Karpas-422 (cell line): ENCODE measurements around the gene ASTN2. TPM values are rescaled to one million over a fixed set of nuclear protein-coding genes. Genes with fewer than 3 reads are reported as not detected.

Experiments used
- DNase-seq: peaks from one replicate; pipeline ENCODE4 v3.0.0-alpha.2; 2015
- H2AFZ ChIP-seq: fragments of 200-600 bp; sonication (generic); 2 replicates; pipeline ENCODE4 v1.6.1; 2014; ENCODE audit warnings: antibody characterized with exemption, low read length, mixed read lengths
- H3K27ac ChIP-seq: fragments of 200-600 bp; sonication (generic); 2 replicates; pipeline ENCODE4 v1.5.1; 2014; ENCODE audit warnings: mild to moderate bottlenecking, low read length, moderate library complexity
- H3K27me3 ChIP-seq: fragments of 200-600 bp; sonication (generic); 2 replicates; pipeline ENCODE4 v1.6.1; 2014; ENCODE audit warnings: low read length, mixed read lengths
- H3K36me3 ChIP-seq: fragments of 200-600 bp; sonication (generic); 2 replicates; pipeline ENCODE4 v1.6.1; 2014; ENCODE audit warnings: low read length, mixed read lengths; ENCODE audit not compliant: insufficient read depth
- H3K4me1 ChIP-seq: fragments of 200-600 bp; sonication (generic); 2 replicates; pipeline ENCODE4 v1.6.1; 2014; ENCODE audit warnings: mild to moderate bottlenecking, low read length, mixed read lengths
- H3K4me2 ChIP-seq: fragments of 200-600 bp; sonication (generic); 2 replicates; pipeline ENCODE4 v1.6.1; 2014; ENCODE audit warnings: low read length, low read depth, mild to moderate bottlenecking; ENCODE audit not compliant: poor library complexity, severe bottlenecking
- H3K4me3 ChIP-seq: fragments of 200-600 bp; sonication (generic); 2 replicates; pipeline ENCODE4 v1.5.1; 2014; ENCODE audit warnings: mild to moderate bottlenecking, antibody characterized with exemption, low read length, mixed read lengths
- H3K79me2 ChIP-seq: fragments of 200-600 bp; sonication (generic); 2 replicates; pipeline ENCODE4 v1.6.1; 2014; ENCODE audit warnings: mild to moderate bottlenecking, low read length, mixed read lengths
- H3K9ac ChIP-seq: fragments of 200-600 bp; sonication (generic); 2 replicates; pipeline ENCODE4 v1.6.0; 2014; ENCODE audit warnings: low read length
- H3K9me2 ChIP-seq: fragments of 200-600 bp; sonication (generic), shearing (Covaris generic); replicated peaks from 2 replicates; pipeline ENCODE4 v1.6.0; 2014; ENCODE audit warnings: mild to moderate bottlenecking, low read length, moderate library complexity; ENCODE audit not compliant: insufficient read depth
- H3K9me3 ChIP-seq: fragments of 300-700, 200-600 bp; sonication (generic); 2 replicates; pipeline ENCODE4 v1.6.1; 2014; ENCODE audit warnings: low read length, mixed read lengths
- H4K20me1 ChIP-seq: fragments of 200-600 bp; sonication (generic); 2 replicates; pipeline ENCODE4 v1.6.1; 2014; ENCODE audit warnings: mild to moderate bottlenecking, antibody characterized with exemption, low read length, low read depth; ENCODE audit not compliant: insufficient read depth
- total RNA-seq: library from RNA; depleted of rRNA; stranded (reverse); fragments of >200 nt; shearing (Covaris generic); gene quantifications from 2 replicates; pipeline ENCODE4 v1.2.3, GENCODE V29; 2014; ENCODE audit warnings: low replicate concordance

Gene ASTN2
- total RNA-seq, 1 experiment from 2014 or later, result 5.3 TPM

DNA sequence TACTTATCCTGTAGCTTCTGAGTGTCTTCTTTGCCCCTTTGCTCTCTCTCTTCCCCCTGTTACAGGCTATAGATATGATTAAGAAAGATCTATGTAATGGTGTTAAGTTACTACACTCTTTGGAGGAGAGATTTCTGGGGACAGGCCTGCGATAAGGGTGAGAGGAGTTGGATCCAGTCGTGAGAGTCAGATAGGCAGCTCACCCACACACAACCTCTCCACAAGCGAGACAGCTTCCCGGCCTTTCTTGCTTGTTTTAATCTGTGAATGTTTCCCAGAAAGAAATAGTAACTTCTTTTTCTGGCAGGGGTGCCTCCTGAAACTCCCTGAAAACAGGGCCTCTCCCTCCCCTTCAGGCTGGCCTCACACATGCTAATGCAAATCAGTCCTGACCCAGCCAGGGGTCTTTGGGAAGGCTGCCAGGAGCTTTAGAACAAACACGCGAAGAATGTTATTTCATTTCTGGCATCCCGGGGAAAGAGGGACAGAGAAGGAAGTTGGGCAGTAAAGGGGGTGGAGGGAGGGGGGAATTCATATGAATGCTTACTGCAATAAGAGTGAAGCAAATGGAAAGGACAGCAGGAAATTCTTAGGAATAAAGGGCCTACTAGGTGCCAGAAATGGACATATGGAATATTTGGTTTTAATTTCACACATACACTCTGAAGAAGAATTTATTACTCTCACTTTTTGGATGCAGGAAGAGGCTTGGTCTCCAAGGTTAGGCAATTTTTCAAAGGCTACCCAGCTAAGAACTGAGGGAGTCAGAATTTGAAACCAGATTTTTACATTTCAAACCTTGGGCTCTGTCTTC, 943.6 kb downstream of the ASTN2 start:
- H3K9me3 ChIP-seq, result no peaks in the 10 kb centered on the region
- H3K36me3 ChIP-seq, result no peaks in the 10 kb centered on the region
- H3K4me1 ChIP-seq, result no peaks in the 10 kb centered on the region
- H3K27me3 ChIP-seq, result no peaks in the 10 kb centered on the region
- H3K4me3 ChIP-seq, result no peak overlapping the region
- no peak overlapping the region for H2AFZ ChIP-seq
- H4K20me1 ChIP-seq, result no peaks in the 10 kb centered on the region
- no peak overlapping the region for H3K27ac ChIP-seq
- H3K9me2 ChIP-seq, result no peaks in the 10 kb centered on the region
- DNase-seq, result no peak
- H3K79me2 ChIP-seq, result no peaks in the 10 kb centered on the region
- H3K9ac ChIP-seq, result no peak overlapping the region
- H3K4me2 ChIP-seq, result no peak overlapping the region

DNA sequence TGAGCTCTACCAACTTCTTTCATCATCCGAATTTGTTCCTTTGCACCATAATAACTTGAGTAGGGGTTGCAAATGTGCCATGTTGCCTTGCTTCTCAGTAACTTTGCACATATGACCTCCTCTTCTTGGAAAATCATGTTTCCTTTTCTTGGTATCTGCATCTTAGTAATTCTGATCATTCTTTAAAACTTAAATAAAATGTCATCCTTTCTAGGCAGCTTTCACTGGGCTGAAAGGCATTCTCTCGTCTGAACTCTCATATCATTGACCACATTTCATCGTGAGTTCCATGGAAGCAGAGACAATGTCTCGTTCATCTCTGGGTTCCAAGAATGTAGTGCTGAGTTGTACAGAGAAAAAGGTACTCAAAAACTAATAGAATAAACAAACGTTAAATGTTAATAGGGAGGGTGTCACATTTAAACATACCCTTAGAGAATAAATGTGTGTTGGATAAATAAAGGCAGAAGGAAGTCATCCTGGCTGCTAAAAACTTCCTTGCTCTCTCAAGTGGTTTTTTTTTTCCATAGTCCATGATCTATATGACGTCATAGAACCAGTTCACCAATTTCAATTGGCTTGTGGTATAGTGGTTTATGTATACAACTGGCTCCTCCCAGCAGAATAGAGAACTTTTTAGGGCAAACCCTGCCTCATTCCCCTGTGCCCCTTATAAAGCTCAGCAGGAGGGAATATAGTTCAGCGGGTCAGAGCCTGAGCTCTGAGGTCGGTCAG, 945.9 kb downstream of the ASTN2 start:
- no peak overlapping the region for H3K9ac ChIP-seq
- no peak for DNase-seq

DNA sequence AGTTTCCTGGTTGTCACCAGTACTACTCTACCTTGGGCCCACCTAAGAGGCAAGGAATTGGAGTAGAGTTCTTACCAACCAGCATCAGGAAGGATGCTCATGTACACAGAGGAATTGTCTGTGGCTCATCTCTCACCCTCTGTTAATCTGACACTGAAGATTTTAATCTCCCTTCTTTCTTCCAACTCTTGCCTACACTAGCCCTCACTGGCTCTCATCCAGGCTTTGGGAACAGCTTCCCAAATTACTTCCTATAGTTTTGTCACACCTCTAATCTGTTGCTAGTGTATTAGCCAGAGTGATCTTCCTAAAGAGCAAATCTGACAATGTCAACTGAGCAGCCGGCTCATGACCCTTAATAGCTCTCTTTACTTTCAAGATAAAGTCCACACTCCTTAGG, 946.5 kb downstream of the ASTN2 start:
- no peak for DNase-seq
- no peaks in the 10 kb centered on the region for H3K9me2 ChIP-seq
- H3K9ac ChIP-seq, result no peak overlapping the region
- no peak overlapping the region for H3K4me3 ChIP-seq
- H3K27ac ChIP-seq, result no peak overlapping the region
- H3K9me3 ChIP-seq, result no peaks in the 10 kb centered on the region
- H3K4me1 ChIP-seq, result no peaks in the 10 kb centered on the region
- H4K20me1 ChIP-seq, result no peaks in the 10 kb centered on the region
- no peak overlapping the region for H2AFZ ChIP-seq
- H3K27me3 ChIP-seq, result no peaks in the 10 kb centered on the region
- no peaks in the 10 kb centered on the region for H3K36me3 ChIP-seq
- H3K79me2 ChIP-seq, result no peaks in the 10 kb centered on the region
- no peak overlapping the region for H3K4me2 ChIP-seq

More for the DNA sequence above, 945.9 kb downstream of the ASTN2 start:
- no peaks in the 10 kb centered on the region for H3K36me3 ChIP-seq
- no peak overlapping the region for H3K27ac ChIP-seq
- H3K27me3 ChIP-seq, result no peaks in the 10 kb centered on the region
- H4K20me1 ChIP-seq, result no peaks in the 10 kb centered on the region
- H2AFZ ChIP-seq, result no peak overlapping the region
- H3K4me2 ChIP-seq, result no peak overlapping the region
- H3K4me3 ChIP-seq, result no peak overlapping the region
- no peaks in the 10 kb centered on the region for H3K79me2 ChIP-seq
- H3K9me3 ChIP-seq, result no peaks in the 10 kb centered on the region
- no peaks in the 10 kb centered on the region for H3K4me1 ChIP-seq
- H3K9me2 ChIP-seq, result no peaks in the 10 kb centered on the region

DNA sequence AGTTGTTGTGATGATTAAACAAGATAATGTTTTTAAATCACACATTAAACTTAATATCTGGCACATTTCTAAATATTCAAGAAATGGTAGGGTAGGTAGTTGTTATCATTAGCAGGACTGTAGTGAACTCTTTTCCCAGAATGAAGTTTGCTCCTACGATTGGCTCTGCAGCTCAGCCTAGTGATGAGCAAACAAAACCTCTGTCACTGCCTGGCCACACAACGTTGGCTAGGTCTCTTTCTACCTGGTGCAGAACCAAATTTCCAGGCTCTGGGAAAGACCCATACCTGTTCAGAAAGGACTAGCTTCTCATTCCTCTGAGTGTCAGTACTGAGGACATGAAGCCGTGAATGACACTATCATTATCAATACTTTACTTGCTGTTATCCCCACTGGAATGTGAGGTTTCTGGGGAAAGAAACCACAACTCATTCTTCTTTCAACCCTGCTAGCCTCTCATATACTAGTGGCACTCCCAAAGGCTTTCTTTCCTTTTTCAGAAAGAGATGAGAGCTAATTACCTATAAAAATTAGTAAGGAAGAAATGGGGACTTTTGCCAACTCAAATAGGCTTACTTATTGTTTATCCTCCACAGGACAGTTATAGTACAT, 947.0 kb downstream of the ASTN2 start:
- H3K4me1 ChIP-seq, result no peaks in the 10 kb centered on the region
- no peak for DNase-seq
- H3K27ac ChIP-seq, result no peak overlapping the region
- no peak overlapping the region for H2AFZ ChIP-seq
- no peaks in the 10 kb centered on the region for H3K79me2 ChIP-seq
- H3K4me3 ChIP-seq, result no peak overlapping the region
- no peak overlapping the region for H3K9ac ChIP-seq
- H3K4me2 ChIP-seq, result no peak overlapping the region
- no peaks in the 10 kb centered on the region for H3K9me2 ChIP-seq
- H4K20me1 ChIP-seq, result no peaks in the 10 kb centered on the region
- H3K36me3 ChIP-seq, result no peaks in the 10 kb centered on the region
- H3K27me3 ChIP-seq, result no peaks in the 10 kb centered on the region
- no peaks in the 10 kb centered on the region for H3K9me3 ChIP-seq

DNA sequence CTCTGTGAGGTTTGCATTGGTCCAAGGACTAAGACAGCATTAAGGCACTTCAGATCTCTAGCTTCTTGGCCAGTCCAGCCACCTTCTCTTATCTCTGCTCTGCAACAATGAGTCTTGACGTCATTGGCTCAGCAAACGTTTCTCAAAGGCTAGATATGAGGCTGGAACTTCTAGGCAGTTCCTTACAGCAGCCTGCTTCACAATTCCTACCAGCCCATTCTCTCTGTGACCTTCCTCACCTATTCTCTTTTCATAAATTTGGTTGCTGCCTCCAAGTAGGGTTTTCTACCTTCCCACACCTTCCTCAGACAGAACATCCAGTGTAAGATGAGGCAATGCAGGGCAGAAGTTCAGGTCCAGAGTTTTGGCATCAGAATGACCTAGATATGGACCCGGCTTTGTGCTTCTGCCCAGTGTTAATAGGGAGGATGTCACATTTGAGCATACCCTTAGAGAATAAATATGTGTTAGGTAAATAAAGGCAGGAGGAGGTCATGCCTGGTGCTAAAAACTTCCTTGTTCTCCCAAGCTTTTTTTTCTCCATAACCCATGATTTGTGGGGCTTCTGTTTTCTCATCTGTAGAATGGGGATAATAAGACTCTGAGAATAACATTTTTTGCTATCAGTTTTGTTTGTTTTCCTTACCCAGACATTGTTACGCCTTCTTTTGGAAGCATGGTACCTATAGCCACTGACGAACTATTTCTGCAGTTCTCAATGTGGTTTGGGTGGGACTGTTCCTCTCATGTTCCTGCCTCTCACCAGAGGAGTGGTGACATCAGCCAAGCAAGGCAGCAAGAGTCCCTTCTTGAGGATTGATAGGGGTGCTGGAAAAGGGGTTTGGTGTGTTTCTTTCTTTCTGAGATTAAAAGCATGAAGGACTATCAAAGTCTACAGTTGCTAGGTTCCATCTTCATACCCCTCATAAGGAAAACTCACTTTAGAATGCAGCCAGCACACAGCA, 948.3 kb downstream of the ASTN2 start:
- Histone ChIP-seq H3K36me3 (no peaks in the 10 kb centered on the region), H2AFZ (no peak overlapping the region), H4K20me1 (no peaks in the 10 kb centered on the region), H3K79me2 (no peaks in the 10 kb centered on the region), H3K9ac (no peak overlapping the region), H3K4me1 (no peaks in the 10 kb centered on the region), H3K4me3 (no peak overlapping the region), H3K4me2 (no peak overlapping the region), H3K27ac (no peak overlapping the region), H3K9me2 (no peaks in the 10 kb centered on the region), H3K27me3 (no peaks in the 10 kb centered on the region), H3K9me3 (no peaks in the 10 kb centered on the region)
- no peak for DNase-seq

DNA sequence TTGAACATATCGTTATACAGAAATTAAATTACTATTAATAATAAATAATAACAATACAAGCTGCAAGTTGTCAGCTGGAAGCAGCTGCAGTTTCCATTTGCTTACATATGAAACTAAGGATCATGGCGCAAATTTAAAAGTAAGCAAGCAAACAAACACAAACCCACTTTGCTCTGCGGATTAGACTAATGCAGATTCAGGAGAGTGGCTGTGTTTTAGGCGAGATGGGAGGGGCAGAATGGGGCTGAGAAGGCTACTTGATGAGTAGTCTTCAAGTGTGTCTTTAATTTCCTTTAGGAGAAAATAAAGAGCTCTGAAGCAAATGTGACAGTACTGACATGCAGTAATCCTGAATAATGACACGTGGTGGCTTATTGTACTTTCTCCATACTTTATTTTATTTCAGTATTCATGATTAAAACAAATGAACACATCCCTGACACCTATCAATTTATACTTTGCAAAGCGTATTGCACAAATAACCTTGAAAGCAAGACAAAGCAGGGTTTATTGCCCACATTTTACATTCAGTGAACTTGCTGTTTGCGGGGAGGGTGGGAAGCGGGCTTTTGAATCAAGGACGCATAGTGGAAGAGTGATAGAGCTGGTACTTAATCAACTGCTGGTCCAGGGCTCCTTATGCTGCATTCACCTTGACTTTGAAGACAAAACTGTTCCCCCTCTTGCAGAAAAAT, 949.1 kb downstream of the ASTN2 start:
- Histone ChIP-seq H3K4me3 (no peak overlapping the region), H3K9me3 (no peaks in the 10 kb centered on the region), H3K27ac (no peak overlapping the region), H3K9ac (no peak overlapping the region), H3K36me3 (no peaks in the 10 kb centered on the region), H3K27me3 (no peaks in the 10 kb centered on the region), H3K79me2 (no peaks in the 10 kb centered on the region), H3K4me1 (no peaks in the 10 kb centered on the region), H4K20me1 (no peaks in the 10 kb centered on the region), H3K9me2 (no peaks in the 10 kb centered on the region), H2AFZ (no peak overlapping the region), H3K4me2 (no peak overlapping the region)
- no peak for DNase-seq

DNA sequence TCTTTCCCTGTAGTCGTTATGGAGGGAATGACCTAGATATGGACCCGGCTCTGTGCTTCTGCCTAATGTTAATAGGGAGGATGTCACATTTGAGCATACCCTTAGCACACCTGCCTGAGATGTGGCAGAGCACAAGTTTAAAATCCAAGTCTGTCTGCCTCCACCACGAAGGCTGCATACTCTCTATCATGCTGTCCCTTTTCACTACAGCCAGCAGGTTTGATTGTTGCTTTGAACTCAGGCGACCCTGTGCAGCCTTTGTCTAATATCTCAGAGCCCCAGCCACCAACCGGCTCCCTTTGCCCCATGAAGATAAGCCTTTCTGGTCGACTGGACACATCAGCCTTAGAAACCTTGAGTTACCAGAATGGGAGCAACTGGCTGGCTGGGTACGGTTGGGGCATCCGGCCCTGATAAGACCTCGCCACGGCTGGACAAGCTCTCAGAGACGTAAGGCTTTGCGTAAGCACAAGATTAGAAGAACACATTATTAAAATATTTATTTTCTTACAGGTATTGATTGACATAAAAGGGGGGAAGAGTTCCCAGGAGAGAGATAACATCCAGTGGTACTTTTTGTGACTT, 949.8 kb downstream of the ASTN2 start:
- Histone ChIP-seq H3K4me2 (no peak overlapping the region), H2AFZ (no peak overlapping the region), H3K9ac (no peak overlapping the region), H3K27me3 (no peaks in the 10 kb centered on the region), H3K9me2 (no peaks in the 10 kb centered on the region), H3K36me3 (no peaks in the 10 kb centered on the region), H3K4me1 (no peaks in the 10 kb centered on the region), H3K9me3 (no peaks in the 10 kb centered on the region), H3K4me3 (no peak overlapping the region), H4K20me1 (no peaks in the 10 kb centered on the region), H3K27ac (no peak overlapping the region), H3K79me2 (no peaks in the 10 kb centered on the region)
- DNase-seq, result no peak
